HG02870 (cell line): ENCODE data around the gene HOXA2.

Experiments used
- ATAC-seq: cut with Tn5 transposase; IDR thresholded peaks from one replicate; pipeline ENCODE4 v1.9.1; 2021; ENCODE audit warnings: mild to moderate bottlenecking, moderate library complexity; ENCODE audit not compliant: unreplicated experiment

HOXA2 gene

GRCh38 chr7:27126596-27127327 lies 24.3 kb upstream of the HOXA2 start:
- ATAC-seq: no peak

GRCh38 chr7:27125986-27126394 lies 23.5 kb upstream of the HOXA2 start:
- no peak for ATAC-seq

- ATAC-seq: no peak
Measured at GRCh38 chr7:27124902-27125689, 22.6 kb upstream of the HOXA2 start.

- ATAC-seq: no peak
Measured at GRCh38 chr7:27124096-27124901, 21.8 kb upstream of the HOXA2 start.

- no peak for ATAC-seq
Measured at GRCh38 chr7:27123477-27124053, 21.1 kb upstream of the HOXA2 start.

GRCh38 chr7:27123007-27123476 lies 20.6 kb upstream of the HOXA2 start:
- no peak for ATAC-seq

- no peak for ATAC-seq
Measured at GRCh38 chr7:27122077-27122910, 19.8 kb upstream of the HOXA2 start.

- no peak for ATAC-seq
Measured at GRCh38 chr7:27121684-27122076, 19.2 kb upstream of the HOXA2 start.

- ATAC-seq: no peak
Measured at GRCh38 chr7:27119412-27119911, 17.0 kb upstream of the HOXA2 start.

- no peak for ATAC-seq
Measured at GRCh38 chr7:27118580-27118979, 16.1 kb upstream of the HOXA2 start.

GRCh38 chr7:27117887-27118491 lies 15.5 kb upstream of the HOXA2 start:
- ATAC-seq: no peak

- no peak for ATAC-seq
Measured at GRCh38 chr7:27116962-27117886, 14.7 kb upstream of the HOXA2 start.

GRCh38 chr7:27116031-27116961 lies 13.8 kb upstream of the HOXA2 start:
- ATAC-seq: no peak

GRCh38 chr7:27115221-27116026 lies 12.9 kb upstream of the HOXA2 start:
- no peak for ATAC-seq

- no peak for ATAC-seq
Measured at GRCh38 chr7:27114881-27115220, 12.4 kb upstream of the HOXA2 start.

- ATAC-seq: no peak
Measured at GRCh38 chr7:27113991-27114769, 11.7 kb upstream of the HOXA2 start.
